HepG2 (cell line): Measurements from ENCODE around the gene ANKRD37. TPM values are rescaled to one million over a fixed set of nuclear protein-coding genes. Genes with fewer than 3 reads are reported as not detected.

Source experiments
- ATAC-seq: fragments of 200-7000 bp; cut with Tn5 transposase; 3 replicates; pipeline ENCODE4 v1.9.1; 2020; ENCODE audit warnings: mild to moderate bottlenecking, moderate library complexity
- BruUV-seq: library from RNA; stranded (reverse); fragments of 400-500 nt; replicated peaks from 2 replicates; lab custom pipeline; 2021; lab: Mats Ljungman, UMichigan
- CTCF ChIA-PET: fragments of 300-600 bp; formaldehyde crosslinking; extraction: SDS; loops from one replicate; lab custom pipeline; 2021; ENCODE audit warnings: low total read pairs, inconsistent platforms, low intra/inter-chr PET ratio; lab: Yijun Ruan, JAX
- POLR2A ChIA-PET: fragments of 350-600 bp; sonication (Branson Sonifier 250); formaldehyde crosslinking; loops from one replicate; lab custom pipeline; 2020; ENCODE audit warnings: antibody characterized with exemption, inconsistent platforms; lab: Yijun Ruan, JAX
- DNase-seq: peaks from one replicate; pipeline ENCODE4 v3.0.0-alpha.2; 2015; ENCODE audit warnings: low spot score
- FAIRE-seq: peaks from 3 replicates; lab custom pipeline; 2011; peaks lifted over from hg19 to GRCh38; lab: Jason Lieb, UNC
- H2AFZ ChIP-seq: one replicate; pipeline ENCODE4 v1.6.1; 2011; ENCODE audit warnings: low read length, inconsistent platforms
- H3K27ac ChIP-seq: fragments of 300-600 bp; 3 replicates; pipeline ENCODE4 v1.8.0; 2011; ENCODE audit warnings: mixed run types, mild to moderate bottlenecking, mixed read lengths, low read length, inconsistent platforms; ENCODE audit not compliant: insufficient read depth; ENCODE audit errors: extremely low read length
- H3K27me3 ChIP-seq, 2 experiments: fragments of 200-600 bp in 1 of 2; 2 replicates in 1 of 2; 3 replicates in 1 of 2; pipeline versions ENCODE4 v1.6.0 to v1.8.0; 2011; ENCODE audit warnings: low read length in 2 of 2, mild to moderate bottlenecking in 2 of 2, moderate library complexity in 2 of 2, inconsistent platforms in 1 of 2; ENCODE audit not compliant: insufficient read depth in 2 of 2, control insufficient read depth in 1 of 2
- H3K36me3 ChIP-seq, 2 experiments: fragments of 200-600 bp in 1 of 2; replicated peaks in 1 of 2; 2 replicates in 1 of 2; 3 replicates in 1 of 2; pipeline versions ENCODE4 v1.5.1 to v1.8.0; 2011; ENCODE audit warnings: low read length in 2 of 2, inconsistent platforms in 1 of 2; ENCODE audit not compliant: insufficient read depth in 2 of 2, control insufficient read depth in 1 of 2
- H3K4me1 ChIP-seq: 2 replicates; pipeline ENCODE4 v1.5.1; 2012; ENCODE audit warnings: low read length, inconsistent platforms; ENCODE audit not compliant: insufficient read depth
- H3K4me2 ChIP-seq: 2 replicates; pipeline ENCODE4 v1.6.0; 2011; ENCODE audit warnings: low read depth, low read length, inconsistent platforms
- H3K4me3 ChIP-seq, 3 experiments: fragments of 200-600 bp in 1 of 3; sonication (generic), shearing (Covaris generic) in 1 of 3; replicated peaks in 1 of 3; 2 replicates each; pipeline ENCODE4 v1.5.1; 2011 to 2016; ENCODE audit warnings: low read length in 3 of 3, inconsistent platforms in 2 of 3, low read depth in 2 of 3, mild to moderate bottlenecking in 2 of 3, control low read depth in 1 of 3, mixed read lengths in 1 of 3; ENCODE audit not compliant: insufficient read depth in 1 of 3
- H3K79me2 ChIP-seq: one replicate; pipeline ENCODE4 v1.6.1; 2011; ENCODE audit warnings: low read length, inconsistent platforms; ENCODE audit not compliant: insufficient read depth
- H3K9ac ChIP-seq: 2 replicates; pipeline ENCODE4 v1.6.0; 2011; ENCODE audit warnings: mild to moderate bottlenecking, low read depth, low read length, inconsistent platforms; ENCODE audit not compliant: insufficient read depth
- H3K9me3 ChIP-seq: 2 replicates; pipeline ENCODE4 v1.5.1; 2012; ENCODE audit warnings: mild to moderate bottlenecking, low read length
- H4K20me1 ChIP-seq: 2 replicates; pipeline ENCODE4 v1.6.0; 2011; ENCODE audit warnings: inconsistent platforms, mild to moderate bottlenecking, low read length, moderate library complexity; ENCODE audit not compliant: insufficient read depth
- ATF7-NPFF ChIP-seq: sonication (generic); formaldehyde crosslinking; IDR thresholded peaks from 2 replicates; pipeline ENCODE4 v1.8.1; 2023; ENCODE audit warnings: mild to moderate bottlenecking, low read depth, missing genetic modification reagents, moderate library complexity
- CERS6 ChIP-seq: sonication (generic); formaldehyde crosslinking; IDR thresholded peaks from 2 replicates; pipeline ENCODE4 v1.5.0; 2020; ENCODE audit warnings: missing genetic modification reagents
- CTCF ChIP-seq: sonication (generic); formaldehyde crosslinking; IDR thresholded peaks from 2 replicates; pipeline ENCODE4 v1.5.0; 2020; ENCODE audit warnings: mild to moderate bottlenecking, missing genetic modification reagents, moderate library complexity
- FOXO1 ChIP-seq: sonication (generic); formaldehyde crosslinking; IDR thresholded peaks from 2 replicates; pipeline ENCODE4 v1.4.0; 2020; ENCODE audit warnings: missing genetic modification reagents
- GATA4 ChIP-seq: sonication (generic); IDR thresholded peaks from 2 replicates; pipeline ENCODE4 v1.6.1; 2016; ENCODE audit warnings: antibody characterized with exemption, low read depth, borderline replicate concordance
- HES4 ChIP-seq: sonication (generic); formaldehyde crosslinking; IDR thresholded peaks from 2 replicates; pipeline ENCODE4 v1.9.0; 2021; ENCODE audit warnings: mild to moderate bottlenecking, missing genetic modification reagents, borderline replicate concordance
- JUN ChIP-seq: sonication (generic); formaldehyde crosslinking; IDR thresholded peaks from 2 replicates; pipeline ENCODE4 v1.4.0; 2020; ENCODE audit warnings: mild to moderate bottlenecking, missing genetic modification reagents
- JUND ChIP-seq: sonication (generic); formaldehyde crosslinking; IDR thresholded peaks from 2 replicates; pipeline ENCODE4 v1.8.0; 2022; ENCODE audit warnings: mild to moderate bottlenecking, missing genetic modification reagents
- KDM2A ChIP-seq: sonication (generic); formaldehyde crosslinking; IDR thresholded peaks from 2 replicates; pipeline ENCODE4 v1.4.0; 2020; ENCODE audit warnings: low read depth, missing genetic modification reagents, borderline replicate concordance
- KLF6 ChIP-seq: IDR thresholded peaks from 2 replicates; pipeline ENCODE4 v1.8.0; 2016; ENCODE audit warnings: missing biosample characterization, missing genetic modification reagents
- NBN ChIP-seq: fragments of 450-650 bp; conservative IDR thresholded peaks from 2 replicates; pipeline ENCODE4 v1.6.1; 2017
- NFKBIZ ChIP-seq: IDR thresholded peaks from 2 replicates; pipeline ENCODE4 v1.6.1; 2018; ENCODE audit warnings: missing genetic modification reagents, missing compliant biosample characterization
- RFXANK ChIP-seq: IDR thresholded peaks from 2 replicates; pipeline ENCODE4 v1.6.1; 2016
- TAF1 ChIP-seq: sonication (generic); formaldehyde crosslinking; IDR thresholded peaks from 2 replicates; pipeline ENCODE4 v1.4.0; 2020; ENCODE audit warnings: missing genetic modification reagents
- ZBTB7A ChIP-seq: sonication (generic); formaldehyde crosslinking; IDR thresholded peaks from 2 replicates; pipeline ENCODE4 v1.8.0; 2022; ENCODE audit warnings: mild to moderate bottlenecking, missing genetic modification reagents
- ZNF230 ChIP-seq: sonication (generic); formaldehyde crosslinking; IDR thresholded peaks from 2 replicates; pipeline ENCODE4 v1.4.0; 2020; ENCODE audit warnings: mild to moderate bottlenecking, missing genetic modification reagents
- ZNF251 ChIP-seq: sonication (generic); formaldehyde crosslinking; IDR thresholded peaks from 2 replicates; pipeline ENCODE4 v1.9.0; 2021; ENCODE audit warnings: mild to moderate bottlenecking, missing genetic modification reagents
- ZNF431 ChIP-seq: sonication (generic); formaldehyde crosslinking; IDR thresholded peaks from 2 replicates; pipeline ENCODE4 v1.9.0; 2022; ENCODE audit warnings: missing genetic modification reagents, low read depth, mild to moderate bottlenecking, borderline replicate concordance
- ZNF616 ChIP-seq: sonication (generic); formaldehyde crosslinking; IDR thresholded peaks from 2 replicates; pipeline ENCODE4 v1.5.0; 2020; ENCODE audit warnings: low read depth, mild to moderate bottlenecking, missing genetic modification reagents
- ZNF772 ChIP-seq: sonication (generic); formaldehyde crosslinking; IDR thresholded peaks from 2 replicates; pipeline ENCODE4 v1.5.0; 2020; ENCODE audit warnings: mild to moderate bottlenecking, missing genetic modification reagents
- ZNF775 ChIP-seq: sonication (generic); formaldehyde crosslinking; IDR thresholded peaks from 2 replicates; pipeline ENCODE4 v1.4.0; 2020; ENCODE audit warnings: missing genetic modification reagents, mild to moderate bottlenecking, moderate library complexity, borderline replicate concordance
- ZSCAN20 ChIP-seq: sonication (generic); formaldehyde crosslinking; IDR thresholded peaks from 2 replicates; pipeline ENCODE4 v1.4.0; 2020; ENCODE audit warnings: missing genetic modification reagents, mild to moderate bottlenecking, borderline replicate concordance
- WGBS: methylation state at CpG from one replicate; pipeline ENCODE4 v1.1.6; 2017; ENCODE audit warnings: low lambda C conversion rate; 5-methylcytosine and 5-hydroxymethylcytosine counted together
- in situ Hi-C: cut with HindIII; loops from 2 replicates; pipeline ENCODE4 v1.10.0; 2017; ENCODE audit warnings: low pct_unique_long_range_greater_than_20kb; ENCODE audit not compliant: extremely low pct_ligation_motif_present
- intact Hi-C: fragments of 100-400 bp; cut with micrococcal nuclease; formaldehyde crosslinking; loops from one replicate; pipeline ENCODE4 v1.10.0; 2022; ENCODE audit not compliant: unreplicated experiment
- polyA plus RNA-seq, 8 experiments: library from polyadenylated mRNA; depleted of rRNA in 3 of 8; stranded (reverse) in 7 of 8; unstranded in 1 of 8; fragments of >200 nt; fragmentation: Illumina TruSeq in 4 of 8; extraction: Trizol in 4 of 8; gene quantifications; 2 replicates each; pipeline versions ENCODE4 v1.2.1 to v1.2.3, GENCODE V29; 2011 to 2016; ENCODE audit warnings: low read depth in 4 of 8, missing spikeins in 1 of 8, mixed read lengths in 1 of 8; ENCODE audit not compliant: insufficient read depth in 1 of 8
- total RNA-seq, 5 experiments: library from RNA; depleted of rRNA; stranded (reverse); fragments of >200 nt; fragmentation: Illumina TruSeq; extraction: Trizol; gene quantifications; 2 replicates each; pipeline ENCODE4 v1.2.3, GENCODE V29; 2016; ENCODE audit warnings: low read depth in 1 of 5
- TF ChIP-seq, protein P1 (sequence below): sonication (generic); formaldehyde crosslinking; IDR thresholded peaks from 2 replicates; pipeline ENCODE4 v1.4.0; 2020; ENCODE audit warnings: missing genetic modification reagents

ANKRD37 gene
- total and polyA plus RNA-seq, 2 of the 13 experiments (the other 11 are each of a cell fraction or from before 2014, with no cell fraction given): 2.2 to 51.4 TPM

GRCh38 chr4:185370268-185370949 is 26.2 kb upstream of the ANKRD37 start (continued):
- no peak for TF ChIP-seq FOXO1 (CRISPR knock-in tag)
- no peak for TF ChIP-seq HES4
- TF ChIP-seq, protein P1, sequence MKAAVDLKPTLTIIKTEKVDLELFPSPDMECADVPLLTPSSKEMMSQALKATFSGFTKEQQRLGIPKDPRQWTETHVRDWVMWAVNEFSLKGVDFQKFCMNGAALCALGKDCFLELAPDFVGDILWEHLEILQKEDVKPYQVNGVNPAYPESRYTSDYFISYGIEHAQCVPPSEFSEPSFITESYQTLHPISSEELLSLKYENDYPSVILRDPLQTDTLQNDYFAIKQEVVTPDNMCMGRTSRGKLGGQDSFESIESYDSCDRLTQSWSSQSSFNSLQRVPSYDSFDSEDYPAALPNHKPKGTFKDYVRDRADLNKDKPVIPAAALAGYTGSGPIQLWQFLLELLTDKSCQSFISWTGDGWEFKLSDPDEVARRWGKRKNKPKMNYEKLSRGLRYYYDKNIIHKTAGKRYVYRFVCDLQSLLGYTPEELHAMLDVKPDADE (CRISPR knock-in tag): no peak
- TF ChIP-seq JUN (CRISPR knock-in tag): no peak
- no peak for TF ChIP-seq CTCF (CRISPR knock-in tag)
- TF ChIP-seq ZNF775 (CRISPR knock-in tag): no peak
- TF ChIP-seq TAF1 (CRISPR knock-in tag): no peak
- TF ChIP-seq KLF6 (CRISPR knock-in tag): no peak
- TF ChIP-seq NBN: no peak
- no peak for TF ChIP-seq ZNF772 (CRISPR knock-in tag)

DNA sequence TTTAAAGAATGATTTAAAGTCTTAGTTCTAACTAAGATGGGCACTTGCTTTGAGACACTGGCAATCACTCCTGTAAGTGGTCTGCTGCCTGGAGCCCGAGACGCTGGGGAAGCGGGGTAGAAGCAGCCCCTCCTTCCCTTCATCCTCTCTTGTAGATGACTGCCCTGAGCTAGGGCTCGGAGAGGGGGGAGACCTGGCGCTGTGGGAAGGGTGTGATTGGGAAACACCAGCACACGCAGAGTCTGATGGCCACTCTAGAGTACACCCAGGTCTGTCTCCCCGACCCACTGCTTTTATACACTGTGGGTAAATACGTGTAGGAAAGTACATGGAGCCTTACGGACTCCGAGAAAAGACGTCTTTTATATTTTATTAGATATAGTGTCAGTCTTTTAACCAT is 24.9 kb upstream of the ANKRD37 start:
- H3K79me2 ChIP-seq: no peaks in the 10 kb centered on the region
- intact Hi-C loops: no loop called here
- ATAC-seq: no peak
- no TSS peak for BruUV-seq
- POLR2A ChIA-PET: no interaction called here
- peaks cover 5 to 9% of the 10 kb centered on the region in 2 experiments; a peak in 2 of 5 replicates for H3K36me3 ChIP-seq
- peaks cover 13% of the 10 kb centered on the region for H3K4me1 ChIP-seq
- H3K9ac ChIP-seq: no peak overlapping the region
- in situ Hi-C loops: no loop called here
- no peak overlapping the region for H3K4me2 ChIP-seq
- H3K27me3 ChIP-seq: no peaks in the 10 kb centered on the region
- CTCF ChIA-PET: no interaction called here
- H3K9me3 ChIP-seq: no peaks in the 10 kb centered on the region
- no peak for DNase-seq
- no peak overlapping the region for H2AFZ ChIP-seq
- WGBS: 96% methylated on average over 11 of the region's 11 CpGs
- no peak overlapping the region for H3K4me3 ChIP-seq
- FAIRE-seq: no peak
- no peak overlapping the region for H3K27ac ChIP-seq
- H4K20me1 ChIP-seq: no peaks in the 10 kb centered on the region
- TF ChIP-seq ATF7-NPFF (CRISPR knock-in tag) (no peak), JUND (no peak), NFKBIZ (CRISPR knock-in tag) (no peak), ZNF230 (no peak), KDM2A (CRISPR knock-in tag) (no peak), CERS6 (CRISPR knock-in tag) (no peak), ZNF431 (no peak), ZNF251 (CRISPR knock-in tag) (no peak), ZSCAN20 (CRISPR knock-in tag) (no peak), RFXANK (CRISPR knock-in tag) (no peak), ZNF616 (CRISPR knock-in tag) (no peak), GATA4 (no peak), ZBTB7A (no peak)
